HG03521 (cell line): ENCODE measurements around the gene DUSP28.
"Not testable (repeated sequence)": the region's sequence is repeated elsewhere in the genome, so short reads cannot be mapped to it uniquely, and the experiment has no call there.

Experiments
- ATAC-seq: cut with Tn5 transposase; IDR thresholded peaks from one replicate; pipeline ENCODE4 v1.9.1; 2021; ENCODE audit warnings: mild to moderate bottlenecking, moderate library complexity; ENCODE audit not compliant: unreplicated experiment

Gene DUSP28

DNA sequence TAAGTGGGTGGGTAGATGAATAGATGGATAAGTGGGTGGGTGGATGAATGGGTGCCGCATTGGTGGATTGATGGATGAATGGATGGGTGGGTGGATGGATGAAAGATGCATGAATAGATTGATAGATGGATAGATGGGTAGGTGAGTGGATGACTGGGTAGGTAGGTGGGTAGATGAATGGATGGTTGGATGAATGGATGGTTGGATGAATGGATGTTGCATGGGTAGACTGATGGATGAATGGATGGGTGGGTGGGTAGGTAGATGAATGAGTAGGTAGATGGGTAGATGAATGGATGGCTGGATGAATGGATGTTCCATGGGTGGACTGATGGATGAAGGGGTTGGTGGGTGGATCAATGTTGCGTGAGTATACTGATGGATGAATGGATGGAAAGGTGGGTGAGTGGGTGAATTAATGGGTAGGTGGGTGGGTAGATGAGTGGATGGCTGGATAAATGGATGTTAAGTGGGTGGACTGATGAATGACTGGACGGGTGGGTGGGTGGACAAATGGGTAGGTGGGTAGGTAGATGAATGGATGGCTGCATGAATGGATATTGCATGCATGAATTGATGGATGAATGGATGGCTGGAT is 32.9 kb upstream of the DUSP28 start:
- no peak for ATAC-seq

DNA sequence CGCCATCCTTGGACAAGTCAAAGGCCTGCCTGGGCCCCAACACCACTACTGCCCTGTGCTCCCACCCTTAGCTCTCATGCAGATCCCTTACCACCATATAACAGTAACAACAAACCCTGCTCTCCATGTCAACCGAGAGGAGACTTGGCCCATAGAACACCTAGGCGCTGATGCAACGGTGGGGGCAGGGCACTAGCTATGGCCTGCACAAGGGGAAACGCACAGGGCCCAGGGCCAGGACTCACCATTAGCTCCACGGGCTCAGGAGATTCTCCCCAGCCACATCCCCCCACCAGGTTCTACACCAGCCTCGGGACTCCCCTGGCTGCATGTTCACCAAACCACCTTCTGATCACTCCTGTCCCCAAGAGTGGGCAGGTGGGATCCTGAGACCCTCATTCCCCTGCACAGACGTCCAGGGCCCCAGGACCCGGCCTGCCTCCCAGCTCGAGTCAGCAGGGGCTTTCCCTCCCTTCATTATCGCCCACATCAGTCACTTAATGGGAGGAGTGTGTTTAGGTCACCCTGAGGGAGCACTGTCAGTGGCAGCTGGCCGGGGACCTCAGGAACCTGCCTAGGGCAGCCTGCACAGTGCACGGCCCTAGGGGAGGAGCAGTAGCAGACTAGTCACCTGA is 31.6 kb upstream of the DUSP28 start:
- no peak for ATAC-seq

DNA sequence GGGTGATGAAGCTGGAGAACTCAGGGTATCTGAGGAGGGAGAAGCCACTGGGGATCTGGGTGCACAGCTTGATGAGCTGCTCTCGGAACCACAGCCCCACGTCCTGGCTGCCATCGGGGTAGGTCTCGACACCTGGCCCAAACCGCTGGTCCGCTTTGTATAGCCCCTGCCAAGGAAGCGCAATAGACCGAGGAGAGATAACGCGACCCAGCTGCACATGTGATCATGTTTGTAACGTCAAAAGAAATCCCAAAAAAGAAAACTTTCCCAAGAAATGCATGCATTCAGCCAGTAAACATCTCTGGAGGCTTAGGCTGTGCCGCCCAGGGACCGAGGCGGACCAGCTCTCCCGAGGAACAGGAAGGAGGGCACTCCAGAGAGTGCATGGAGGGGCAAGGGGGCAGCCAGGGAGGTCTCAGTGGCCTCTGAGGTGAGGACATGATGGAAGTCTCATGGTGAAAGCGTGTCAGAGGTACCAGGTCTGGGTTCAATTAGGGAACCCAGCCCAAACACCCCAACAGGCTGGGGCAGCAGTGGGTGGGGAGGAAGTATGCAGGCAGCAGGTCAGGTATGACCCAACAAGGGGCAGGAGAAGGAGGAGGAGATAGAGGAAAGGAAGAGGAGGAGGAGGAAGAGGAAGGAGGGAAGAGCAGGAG is 30.7 kb upstream of the DUSP28 start:
- ATAC-seq: no peak

DNA sequence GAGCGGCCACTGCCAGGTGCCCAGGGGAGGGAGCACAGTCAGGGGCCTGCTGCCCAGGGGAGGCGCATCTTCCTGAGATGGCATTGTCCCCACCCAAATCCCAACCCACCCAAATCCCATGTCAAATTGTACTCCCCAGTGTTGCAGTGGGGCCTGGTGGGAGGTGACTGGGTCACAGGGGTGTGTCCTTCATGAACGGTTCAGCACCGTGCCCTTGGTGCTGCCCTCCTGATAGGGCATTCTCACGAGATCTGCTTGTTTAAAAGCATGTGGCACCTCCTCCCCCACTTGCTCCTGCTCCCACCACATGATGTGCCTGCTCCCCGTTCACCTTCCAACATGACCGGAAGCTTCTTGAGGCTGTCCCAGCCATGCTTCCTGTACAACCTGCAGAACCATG is 30.0 kb upstream of the DUSP28 start:
- ATAC-seq: no peak

DNA sequence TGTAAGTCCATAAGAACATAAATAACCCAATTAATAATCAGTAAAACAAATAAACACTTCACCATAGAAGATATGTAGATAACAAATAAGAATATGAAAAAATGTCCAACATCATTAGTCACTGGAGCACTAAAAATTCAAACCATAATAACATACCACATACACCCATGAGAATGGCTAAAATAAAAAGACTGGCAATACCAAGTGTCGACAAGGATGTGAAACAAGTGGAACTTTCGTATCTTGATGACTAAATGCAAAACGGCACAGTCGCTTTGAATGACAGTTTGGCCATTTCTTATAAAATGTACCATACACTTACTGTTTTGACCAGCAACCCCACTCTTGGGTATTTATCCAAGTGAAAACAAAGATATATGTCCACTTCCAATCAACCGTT is 29.1 kb upstream of the DUSP28 start:
- ATAC-seq: no peak

DNA sequence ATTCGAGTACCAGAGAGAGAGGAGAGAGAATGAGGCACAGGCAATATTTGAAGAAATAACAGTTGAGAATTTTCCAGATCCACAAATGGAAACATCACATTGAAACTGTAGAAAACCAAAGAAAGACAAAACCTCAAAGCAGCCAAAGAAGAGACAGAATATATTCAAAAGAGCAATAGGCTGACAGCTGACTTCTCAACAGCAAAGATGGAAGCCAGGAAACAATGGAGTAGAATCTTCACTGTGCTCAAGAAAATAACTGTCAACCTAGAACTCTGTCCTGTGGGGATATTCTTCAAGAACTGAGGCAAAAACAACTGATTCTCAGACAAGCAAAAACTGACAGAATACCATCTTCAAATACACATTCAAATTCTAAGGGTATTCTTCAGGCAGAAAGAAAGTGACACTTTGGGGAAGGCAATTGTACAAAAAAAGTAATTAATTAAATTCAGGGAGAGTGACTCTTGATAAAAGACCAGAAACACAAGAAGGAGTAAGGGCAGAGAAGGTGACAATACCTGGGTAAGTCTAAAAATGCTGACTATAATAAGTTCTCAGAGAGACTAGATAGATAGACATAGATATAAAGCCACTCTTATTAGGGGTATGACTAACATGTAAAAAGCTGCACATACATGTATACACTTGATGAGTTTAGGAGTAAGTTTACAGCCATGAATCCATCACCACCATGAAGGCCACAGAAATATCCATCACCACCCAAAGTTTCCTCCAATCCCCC is 28.0 kb upstream of the DUSP28 start:
- no peak for ATAC-seq

DNA sequence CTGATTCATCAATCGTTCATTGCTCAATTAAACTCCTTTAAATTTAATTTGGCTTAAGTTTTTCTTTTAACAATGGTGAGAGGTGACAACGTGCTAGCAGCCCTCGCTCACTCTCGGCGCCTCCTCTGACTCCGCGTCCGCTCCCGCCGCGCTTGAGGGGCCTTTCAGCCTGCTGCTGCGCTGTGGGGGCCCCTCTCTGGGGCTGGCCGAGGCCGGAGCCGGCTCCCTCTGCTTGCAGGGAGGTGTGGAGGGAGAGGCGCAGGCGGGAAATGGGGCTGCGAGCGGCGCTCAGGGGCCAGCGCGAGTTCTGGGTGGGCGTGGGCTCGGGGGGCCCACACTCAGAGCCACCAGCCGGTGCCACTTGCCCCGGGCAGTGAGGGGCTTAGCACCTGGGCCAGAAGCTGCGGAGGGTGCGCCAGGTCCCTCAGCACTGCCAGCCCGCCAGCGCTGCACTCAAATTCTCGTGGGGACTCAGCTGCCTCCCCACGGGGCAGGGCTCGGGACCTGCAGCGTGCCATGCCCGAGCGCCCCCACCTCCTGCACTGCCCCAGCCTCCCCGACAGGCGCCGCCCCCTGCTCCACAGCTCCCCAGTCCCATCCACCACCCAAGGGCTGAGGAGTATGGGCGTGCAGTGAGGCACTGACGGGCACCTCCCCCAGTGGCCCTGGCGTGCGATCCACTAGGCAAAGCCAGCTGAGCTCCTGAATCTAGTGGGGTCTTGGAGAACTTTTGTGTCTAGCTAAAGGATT is 22.0 kb upstream of the DUSP28 start:
- no peak for ATAC-seq

DNA sequence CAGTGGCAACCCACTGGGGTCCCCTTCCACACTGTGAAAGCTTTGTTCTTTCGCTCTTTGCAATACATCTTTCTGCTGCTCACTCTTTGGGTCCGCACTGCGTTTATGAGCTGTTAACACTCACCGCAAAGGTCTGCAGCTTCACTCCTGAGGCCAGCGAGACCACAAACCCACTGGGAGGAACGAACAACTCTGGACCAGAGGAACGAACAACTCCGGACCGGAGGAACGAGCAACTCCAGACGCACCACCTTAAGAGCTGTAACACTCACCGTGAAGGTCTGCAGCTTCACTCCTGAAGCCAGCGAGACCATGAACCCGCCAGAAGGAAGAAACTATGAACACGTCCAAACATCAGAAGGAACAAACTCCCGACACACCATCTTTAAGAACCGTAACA is 21.1 kb upstream of the DUSP28 start:
- ATAC-seq: not testable (repeated sequence)

DNA sequence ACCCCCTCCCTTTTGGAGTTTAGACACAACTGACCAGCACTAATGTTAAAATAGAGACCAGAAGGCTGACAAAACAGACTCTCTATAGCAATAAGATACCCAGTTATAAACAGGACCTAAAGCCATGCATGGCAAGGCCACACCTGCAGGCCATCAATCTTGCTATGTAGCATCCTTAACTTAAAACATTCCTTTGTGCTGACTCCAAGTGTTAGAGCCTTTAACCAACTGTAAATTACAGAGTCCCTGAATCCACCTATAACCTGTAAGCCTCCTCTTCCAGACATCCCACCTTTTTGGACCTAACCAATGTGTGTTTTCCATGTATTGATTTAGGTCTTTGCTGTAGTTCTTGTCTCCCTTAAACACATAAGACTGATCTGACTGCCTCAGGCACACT is 20.3 kb upstream of the DUSP28 start:
- no peak for ATAC-seq

DNA sequence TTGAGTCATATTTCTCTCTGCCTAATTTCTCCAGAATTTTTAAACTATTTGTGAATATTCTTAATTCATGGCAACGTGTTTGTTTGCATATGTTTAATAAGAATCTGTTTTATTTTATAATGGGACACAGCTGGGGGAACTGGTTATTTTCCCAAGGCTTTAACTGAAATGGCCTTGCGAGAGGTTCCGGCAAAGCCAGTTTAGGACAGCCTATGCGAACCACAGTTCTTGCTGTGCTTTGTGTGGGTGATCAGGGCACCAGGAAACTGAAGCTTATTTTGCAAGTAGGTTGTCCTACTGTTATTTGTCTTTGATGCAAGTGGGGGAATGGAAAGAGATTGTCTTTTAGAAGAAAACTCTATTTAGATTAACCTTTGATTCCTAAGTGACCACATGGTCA is 8.9 kb upstream of the DUSP28 start:
- no peak for ATAC-seq

DNA sequence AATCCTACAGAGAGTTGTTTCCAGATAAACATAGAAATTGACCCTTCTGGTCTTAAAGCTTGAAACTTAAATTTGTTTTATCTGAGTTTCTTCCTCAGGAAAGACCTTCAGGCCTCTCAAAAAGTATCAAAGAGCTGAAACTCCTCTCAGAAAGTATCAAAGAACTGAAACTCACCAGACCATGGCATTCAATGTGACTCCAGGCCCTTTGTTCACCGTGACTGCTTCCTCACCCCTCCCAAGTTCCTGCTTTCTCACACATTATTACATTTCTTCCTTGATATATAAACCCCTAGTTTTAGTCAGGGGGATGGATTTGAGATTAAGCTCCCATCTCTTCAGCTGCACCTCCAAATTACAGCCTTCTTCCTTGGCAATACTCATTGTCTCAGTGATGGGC is 8.3 kb upstream of the DUSP28 start:
- ATAC-seq: no peak

DNA sequence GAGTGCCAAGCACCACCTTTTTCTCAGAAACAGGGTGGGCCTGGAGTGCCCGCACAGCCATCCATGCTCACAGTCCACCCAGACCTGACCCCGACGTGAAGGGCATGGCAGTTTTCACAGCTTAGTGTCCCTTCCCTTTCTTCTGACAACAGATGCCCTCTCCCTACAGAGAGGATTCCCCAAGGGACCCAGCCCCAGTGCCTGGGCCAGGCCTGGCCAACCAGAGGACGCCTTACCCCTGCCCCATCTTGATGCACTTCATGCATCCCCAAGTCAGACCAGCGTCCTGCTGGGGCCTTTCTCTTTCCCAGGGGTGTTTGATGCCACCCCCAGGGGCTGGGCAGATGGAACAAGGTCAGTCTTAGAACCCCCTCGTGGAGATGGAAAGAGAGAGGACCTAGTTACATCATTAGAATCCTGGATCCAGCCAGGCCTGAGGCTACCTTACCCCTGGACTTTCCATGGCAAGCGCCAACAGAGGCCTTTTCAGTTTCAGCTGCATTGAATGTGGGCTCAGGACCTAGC is 6.1 kb upstream of the DUSP28 start:
- ATAC-seq: no peak

DNA sequence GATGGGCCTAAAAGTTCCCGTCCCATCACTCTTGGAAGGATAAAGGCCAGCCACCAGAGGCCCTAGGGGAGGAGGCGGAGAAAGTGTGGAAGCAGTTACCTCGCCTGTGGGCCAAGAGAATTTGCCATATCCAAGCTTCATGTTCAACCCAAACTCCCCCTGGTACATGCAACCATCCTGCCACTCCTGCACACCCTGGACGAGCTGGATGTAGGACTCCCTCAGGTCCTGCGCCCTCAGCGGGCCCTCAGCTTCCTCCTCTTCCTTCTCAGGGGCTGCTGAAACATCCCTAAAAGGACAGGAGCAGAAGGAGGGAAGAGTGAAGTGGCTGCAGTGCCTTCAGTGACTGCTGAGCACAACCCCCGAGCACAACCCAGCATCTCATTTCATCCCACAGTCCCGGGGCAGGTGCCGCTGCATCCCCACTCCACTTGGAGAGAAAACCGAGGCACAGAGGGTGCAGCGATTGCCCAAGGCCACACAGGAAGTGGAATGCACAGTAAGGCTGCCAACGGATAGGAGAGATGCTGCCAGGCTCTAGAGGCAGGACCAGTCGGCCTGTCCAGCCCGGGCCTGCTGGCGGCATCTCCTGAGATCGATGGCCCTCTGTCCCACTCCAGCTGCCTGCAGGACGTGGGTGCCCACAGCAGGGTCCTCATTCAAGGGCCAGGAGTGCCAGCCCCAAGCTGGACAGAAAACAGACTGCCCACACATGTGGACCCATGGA is 5.2 kb upstream of the DUSP28 start:
- ATAC-seq: no peak

DNA sequence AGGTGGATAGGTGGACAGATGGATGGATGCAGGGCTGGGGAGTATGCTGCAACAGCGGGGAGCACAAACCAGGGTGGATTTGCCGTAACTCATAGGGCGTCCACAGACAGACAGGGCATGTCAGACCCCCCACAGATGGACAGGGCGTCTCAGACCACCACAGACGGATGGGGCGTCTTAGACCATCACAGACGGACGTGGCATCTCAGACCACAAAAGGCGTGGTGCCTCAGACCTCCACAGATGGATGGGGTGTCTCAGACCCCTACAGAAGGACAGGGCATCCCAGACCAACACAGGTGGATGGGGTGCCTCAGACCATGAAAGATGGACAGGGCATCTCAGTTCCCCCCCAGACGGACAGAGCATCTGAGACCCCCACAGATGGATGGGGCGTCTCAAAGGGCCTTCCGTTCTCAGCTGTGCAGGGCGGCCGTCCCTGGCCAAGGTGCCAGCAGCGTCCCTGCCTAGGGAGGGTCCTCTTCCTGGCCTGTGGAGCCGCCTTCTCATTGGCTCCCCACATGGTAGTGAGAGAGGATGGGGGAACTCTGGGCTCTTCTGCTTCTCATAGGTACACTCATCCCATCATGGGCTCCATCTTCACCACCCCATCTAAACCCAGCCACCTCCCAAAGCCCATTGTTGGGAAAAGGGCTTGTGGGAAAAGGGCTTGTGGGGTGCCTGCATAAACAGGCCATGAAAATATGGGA is 4.5 kb upstream of the DUSP28 start:
- ATAC-seq: no peak

DNA sequence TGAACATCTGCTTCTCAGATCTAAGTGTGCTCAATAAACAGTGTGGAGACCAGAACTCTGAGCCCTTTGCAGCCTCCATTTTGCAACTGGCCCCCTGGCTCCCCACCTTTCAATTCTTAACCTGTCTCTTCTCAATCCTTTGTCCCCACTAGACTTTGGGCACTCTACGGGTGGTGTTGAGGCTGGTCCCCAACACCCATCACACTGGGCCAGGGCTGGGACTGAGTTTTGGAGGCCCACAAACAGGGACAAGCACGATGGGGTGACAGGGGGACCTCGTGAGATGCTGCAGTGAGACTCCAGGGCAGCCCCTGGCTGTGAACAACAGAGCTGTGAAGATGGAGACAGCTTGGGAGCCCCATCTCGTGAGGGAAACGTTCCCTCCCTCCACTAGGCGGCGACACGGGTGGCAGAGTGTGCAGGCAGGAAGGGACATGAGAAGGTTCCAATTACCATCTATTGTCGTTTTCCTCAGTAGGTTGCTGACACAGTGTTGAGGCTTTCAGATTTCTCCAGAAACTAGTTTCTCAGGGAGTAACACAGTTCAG is 3.5 kb upstream of the DUSP28 start:
- no peak for ATAC-seq

DNA sequence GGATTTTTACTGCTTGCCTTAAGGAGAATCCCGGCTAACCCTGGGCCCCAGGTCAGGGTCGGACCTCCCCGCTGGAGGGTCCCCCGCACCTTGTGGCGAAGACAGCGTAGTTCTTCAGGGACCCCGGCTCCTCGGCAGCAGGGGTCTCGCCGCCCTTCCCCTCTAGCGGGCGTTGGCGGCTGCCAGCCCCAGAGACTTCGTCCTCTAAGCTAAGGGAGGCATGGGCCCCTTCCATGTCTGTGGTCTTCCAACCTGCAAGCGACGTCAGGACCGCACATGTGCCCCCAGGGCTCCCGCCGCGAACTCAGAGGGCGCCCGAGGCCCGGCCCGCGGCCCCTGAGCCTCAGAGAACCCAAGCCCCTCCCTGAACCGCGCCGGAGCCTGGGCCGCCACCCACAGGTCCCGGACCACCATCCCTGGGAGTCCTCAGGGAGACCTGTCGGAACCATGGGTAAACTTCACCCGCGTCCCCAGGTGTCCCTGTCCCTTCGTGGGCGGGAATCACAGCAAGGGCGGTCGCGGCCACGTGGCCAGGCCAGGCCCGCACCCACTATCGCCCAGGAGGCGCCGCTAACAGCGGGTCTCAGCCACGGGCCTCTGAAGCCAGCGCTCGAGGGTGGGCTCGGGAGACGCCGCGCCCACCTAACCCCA is 2.9 kb upstream of the DUSP28 start:
- no peak for ATAC-seq

DNA sequence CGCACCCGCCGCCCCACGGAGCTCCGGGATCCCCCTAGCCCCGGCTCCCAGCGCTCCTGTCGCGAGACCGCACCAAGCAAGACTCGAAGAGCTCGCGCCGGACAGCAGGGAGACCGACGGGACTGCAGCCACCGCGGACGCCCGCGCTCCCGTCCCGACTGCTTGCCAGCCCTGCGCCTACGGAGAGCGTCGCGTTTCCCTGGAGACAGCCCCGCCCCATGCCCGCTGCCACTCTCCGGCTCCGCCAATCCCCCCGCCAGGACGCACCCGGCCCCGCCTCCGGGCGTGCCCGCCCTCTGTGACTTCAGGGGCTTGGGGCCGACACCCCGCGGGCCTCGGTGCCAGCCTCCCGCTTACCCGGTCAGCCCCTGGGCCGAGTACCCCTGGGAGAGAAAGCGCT is 2.3 kb upstream of the DUSP28 start, which contains the start of gene ANKMY1:
Gene ANKMY1 (minus strand): TSS at position 181 of the 400 bp plus-strand sequence. CDS start 653 bp downstream, outside the sequence.
- ATAC-seq: no peak

DNA sequence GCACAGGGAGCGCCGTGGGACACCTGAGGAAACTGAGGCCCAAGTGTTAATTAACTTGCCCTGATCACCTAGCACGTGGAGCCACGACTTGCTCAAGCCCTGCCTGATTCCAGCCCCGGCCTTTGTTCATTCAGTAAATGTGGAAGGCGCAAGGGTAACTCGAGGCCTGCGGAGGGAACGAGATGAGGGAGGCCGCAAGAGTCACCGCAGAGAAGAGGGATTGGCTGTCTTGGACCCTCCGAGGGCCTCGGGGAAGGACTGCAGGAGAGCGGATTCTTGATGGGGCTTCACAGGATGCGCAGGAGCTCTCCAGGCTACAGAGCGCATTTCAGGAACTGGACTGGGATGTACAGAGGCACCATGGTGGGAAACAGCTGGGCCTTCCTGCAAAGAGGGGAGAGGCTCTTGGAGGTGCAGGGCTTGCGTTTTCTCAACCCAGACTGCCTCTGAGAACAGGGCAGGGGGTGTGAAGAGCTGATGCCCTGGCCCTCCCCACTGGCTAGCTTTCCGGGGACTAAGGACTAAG is 1.9 kb upstream of the DUSP28 start:
- no peak for ATAC-seq
